ENCODE measurements around the gene CCR3. TPM values are rescaled to one million over a fixed set of nuclear protein-coding genes. Genes with fewer than 3 reads are reported as not detected.

The CCR3 gene
- total RNA-seq (under 1 TPM in 3 of 4 donors, not detected in 1; 0.48 to 0.62 (median 0.49) TPM), polyA plus RNA-seq (under 1 TPM; 0.10 to 0.41 (median 0.14) TPM)
- long read RNA-seq, donor 1, result 0 reads
- long read RNA-seq, donor 2, result 0 reads

DNA sequence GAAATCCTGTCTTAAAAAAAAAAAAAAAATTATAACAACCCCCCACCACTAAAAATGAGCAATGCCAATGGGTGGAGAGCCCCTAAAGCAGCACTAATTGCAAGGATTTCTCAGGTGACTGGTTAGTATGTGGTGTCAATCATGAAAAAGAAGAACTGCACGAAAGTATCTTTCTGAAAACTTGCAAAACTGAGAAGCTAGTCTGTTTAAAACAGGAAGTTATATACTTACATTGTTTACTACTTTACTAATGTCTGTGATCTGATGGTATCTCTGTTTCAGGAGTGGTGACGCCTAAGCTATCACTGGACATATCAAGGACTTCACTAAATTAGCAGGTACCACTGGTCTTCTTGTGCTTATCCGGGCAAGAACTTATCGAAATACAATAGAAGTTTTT lies at the start of gene CCR3:
Gene CCR3 (plus strand): TSS at position 341 of the 400 bp plus-strand sequence. CDS start 22,699 bp downstream, outside the sequence.
- DNase-seq, result no peak
- no peaks in the 10 kb centered on the region for H3K36me3 ChIP-seq (ENCODE audit: insufficient read depth in 1 of 2, low read depth in 1 of 2)
- H3K4me1 ChIP-seq, result no peaks in the 10 kb centered on the region
- no peak within 1 kb of the TSS for H3K27ac ChIP-seq
- H3K4me3 ChIP-seq, result no peak within 1 kb of the TSS
- TF ChIP-seq, protein P1, sequence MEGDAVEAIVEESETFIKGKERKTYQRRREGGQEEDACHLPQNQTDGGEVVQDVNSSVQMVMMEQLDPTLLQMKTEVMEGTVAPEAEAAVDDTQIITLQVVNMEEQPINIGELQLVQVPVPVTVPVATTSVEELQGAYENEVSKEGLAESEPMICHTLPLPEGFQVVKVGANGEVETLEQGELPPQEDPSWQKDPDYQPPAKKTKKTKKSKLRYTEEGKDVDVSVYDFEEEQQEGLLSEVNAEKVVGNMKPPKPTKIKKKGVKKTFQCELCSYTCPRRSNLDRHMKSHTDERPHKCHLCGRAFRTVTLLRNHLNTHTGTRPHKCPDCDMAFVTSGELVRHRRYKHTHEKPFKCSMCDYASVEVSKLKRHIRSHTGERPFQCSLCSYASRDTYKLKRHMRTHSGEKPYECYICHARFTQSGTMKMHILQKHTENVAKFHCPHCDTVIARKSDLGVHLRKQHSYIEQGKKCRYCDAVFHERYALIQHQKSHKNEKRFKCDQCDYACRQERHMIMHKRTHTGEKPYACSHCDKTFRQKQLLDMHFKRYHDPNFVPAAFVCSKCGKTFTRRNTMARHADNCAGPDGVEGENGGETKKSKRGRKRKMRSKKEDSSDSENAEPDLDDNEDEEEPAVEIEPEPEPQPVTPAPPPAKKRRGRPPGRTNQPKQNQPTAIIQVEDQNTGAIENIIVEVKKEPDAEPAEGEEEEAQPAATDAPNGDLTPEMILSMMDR (IDR thresholded peaks at IDR 0.05), result no peak
- WGBS, 3 donors, result 84 to 87% (median 87%) methylated on average over 4 of the region's 4 CpGs
- H3K9me3 ChIP-seq, result no peaks in the 10 kb centered on the region
- intact Hi-C loops (cut with DNase I), result no loop called here
- ATAC-seq, result no peak
- H3K27me3 ChIP-seq (ENCODE audit: insufficient read depth in 3 of 3, low read length in 2 of 3), result peaks cover 0 to 5% (median 0%) of the 10 kb centered on the region in 3 donors

DNA sequence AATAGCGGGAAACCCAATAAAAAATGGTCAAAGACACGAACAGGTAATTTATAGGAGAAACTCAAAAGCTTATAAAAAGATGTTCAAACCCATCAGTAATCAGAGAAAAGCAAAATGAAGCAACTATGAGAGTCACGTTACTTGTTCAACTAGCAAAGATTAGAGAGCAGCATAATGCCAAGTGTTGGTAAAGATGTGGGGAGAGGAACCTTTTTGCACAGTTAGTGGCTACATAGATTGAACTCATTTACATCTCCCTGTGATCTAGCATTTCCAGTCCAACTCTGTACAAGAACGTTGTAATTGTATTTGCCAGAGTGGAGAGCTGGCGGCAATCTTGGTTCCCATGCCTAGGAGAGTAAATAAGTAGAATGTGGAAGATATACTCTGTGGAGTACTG lies 49.3 kb upstream of the CCR3 start:
- TF ChIP-seq, protein P1 (IDR thresholded peaks at IDR 0.05), result no peak
- no peaks in the 10 kb centered on the region for H3K4me1 ChIP-seq
- ATAC-seq (no peak), DNase-seq (no peak)
- intact Hi-C loops (cut with DNase I), result no loop called here
- WGBS, 3 donors, result 81 to 85% (median 83%) methylated on average over 5 of the region's 5 CpGs
- no peak overlapping the region for H3K4me3 ChIP-seq
- no peaks in the 10 kb centered on the region for H3K36me3 ChIP-seq (ENCODE audit: insufficient read depth in 1 of 2, low read depth in 1 of 2)
- H3K9me3 ChIP-seq, result peaks cover 11% of the 10 kb centered on the region
- no peaks in the 10 kb centered on the region for H3K27me3 ChIP-seq (ENCODE audit: insufficient read depth in 3 of 3, low read length in 2 of 3)
- no peak overlapping the region for H3K27ac ChIP-seq

DNA sequence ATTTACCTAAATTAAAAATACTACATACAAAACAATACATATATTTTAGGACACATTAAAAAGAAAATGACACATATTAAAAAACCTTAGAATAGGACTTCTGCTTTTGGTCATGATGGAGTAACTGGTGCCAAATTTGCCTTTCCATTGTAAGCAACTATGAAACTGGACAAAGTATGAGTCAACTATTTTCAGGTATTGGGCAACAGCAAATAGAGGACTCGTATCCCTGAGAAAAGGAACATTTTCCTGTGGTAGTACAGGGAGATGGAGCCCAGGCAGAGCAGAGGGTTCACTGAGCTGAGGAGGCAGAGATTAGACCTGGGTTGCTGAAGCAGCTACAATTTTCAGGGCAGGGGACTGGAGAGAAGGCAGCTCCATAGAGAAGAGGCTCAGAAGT lies 48.8 kb upstream of the CCR3 start:
- H3K27me3 ChIP-seq (ENCODE audit: insufficient read depth in 3 of 3, low read length in 2 of 3), result no peaks in the 10 kb centered on the region
- intact Hi-C loops (cut with DNase I), result no loop called here
- no peak overlapping the region for H3K4me3 ChIP-seq
- H3K27ac ChIP-seq, result no peak overlapping the region
- ATAC-seq, result no peak
- TF ChIP-seq, protein P1 (IDR thresholded peaks at IDR 0.05), result no peak
- H3K9me3 ChIP-seq, result peaks cover 11% of the 10 kb centered on the region
- no peaks in the 10 kb centered on the region for H3K36me3 ChIP-seq (ENCODE audit: insufficient read depth in 1 of 2, low read depth in 1 of 2)
- WGBS, 3 donors, result 77 to 82% (median 80%) methylated on average over 1 of the region's 1 CpG
- H3K4me1 ChIP-seq, result no peaks in the 10 kb centered on the region
- DNase-seq, result no peak

DNA sequence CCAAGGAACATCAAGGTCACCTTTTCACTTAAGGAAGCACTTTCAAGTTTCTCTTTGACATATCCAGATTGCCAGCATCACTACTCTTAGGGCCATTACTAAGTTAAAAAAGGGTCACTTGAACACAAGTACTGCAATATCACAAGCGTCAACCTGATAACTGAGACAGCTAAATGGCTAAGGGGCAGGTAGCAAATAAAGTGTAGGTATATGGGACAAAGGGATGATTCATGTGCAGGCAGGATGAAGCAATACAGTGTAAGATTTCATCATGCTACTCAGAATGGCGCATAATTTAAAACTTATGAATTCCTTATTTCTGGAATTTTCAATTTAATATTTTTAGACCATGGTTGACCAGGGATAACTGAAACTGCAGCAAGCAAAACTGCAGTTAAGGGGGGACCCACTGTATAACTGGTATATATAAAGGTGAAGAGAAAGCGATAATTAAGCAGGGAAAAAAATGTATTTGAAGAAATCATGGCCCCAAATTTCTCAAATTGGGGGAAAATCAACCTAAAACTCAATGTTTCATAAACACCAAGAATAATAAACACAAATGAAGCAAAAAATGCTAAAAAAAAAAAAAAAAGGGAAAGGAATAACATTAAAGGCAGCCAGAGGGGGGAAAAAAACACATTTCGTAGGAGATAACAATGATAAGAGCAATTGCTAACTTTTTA lies 47.2 kb upstream of the CCR3 start:
- intact Hi-C loops (cut with DNase I), result no loop called here
- Histone ChIP-seq H3K27me3 (ENCODE audit: insufficient read depth in 3 of 3, low read length in 2 of 3) (no peaks in the 10 kb centered on the region), H3K4me3 (no peak overlapping the region), H3K36me3 (ENCODE audit: insufficient read depth in 1 of 2, low read depth in 1 of 2) (no peaks in the 10 kb centered on the region), H3K27ac (no peak overlapping the region), H3K4me1 (no peaks in the 10 kb centered on the region), H3K9me3 (peaks cover 11% of the 10 kb centered on the region)
- 83 to 89% (median 88%) methylated on average over 4 of the region's 4 CpGs for WGBS, 3 donors
- TF ChIP-seq, protein P1 (IDR thresholded peaks at IDR 0.05), result no peak
- no peak for ATAC-seq
- no peak for DNase-seq
